T follicular helper cell (primary cell): ENCODE measurements around the gene ITPA.
A peak's percentile ranks its signal among the peaks of the same experiment; 100 is the strongest.

ENCODE experiments used
- DNase-seq: peaks from one replicate; pipeline ENCODE4 v3.0.0-alpha.2; 2020; ENCODE audit warnings: low read depth
- total RNA-seq, 2 experiments: gene quantifications; one replicate each; lab custom pipeline; 2026; lab: John Stamatoyannopoulos, UW

Gene ITPA
- total RNA-seq: 34.6 to 70.0 reads per million in 2 experiments

- peak; percentile 26 for DNase-seq
Observed at GRCh38 chr20:3209257-3209945, at the start of gene ITPA. Gene ITPA, plus strand, starts transcription at chr20:3209498. Its CDS starts 54 bp downstream, at chr20:3209552.

- DNase-seq: no peak
Observed at GRCh38 chr20:3160418-3160817, 48.9 kb upstream of the ITPA start.

DNA sequence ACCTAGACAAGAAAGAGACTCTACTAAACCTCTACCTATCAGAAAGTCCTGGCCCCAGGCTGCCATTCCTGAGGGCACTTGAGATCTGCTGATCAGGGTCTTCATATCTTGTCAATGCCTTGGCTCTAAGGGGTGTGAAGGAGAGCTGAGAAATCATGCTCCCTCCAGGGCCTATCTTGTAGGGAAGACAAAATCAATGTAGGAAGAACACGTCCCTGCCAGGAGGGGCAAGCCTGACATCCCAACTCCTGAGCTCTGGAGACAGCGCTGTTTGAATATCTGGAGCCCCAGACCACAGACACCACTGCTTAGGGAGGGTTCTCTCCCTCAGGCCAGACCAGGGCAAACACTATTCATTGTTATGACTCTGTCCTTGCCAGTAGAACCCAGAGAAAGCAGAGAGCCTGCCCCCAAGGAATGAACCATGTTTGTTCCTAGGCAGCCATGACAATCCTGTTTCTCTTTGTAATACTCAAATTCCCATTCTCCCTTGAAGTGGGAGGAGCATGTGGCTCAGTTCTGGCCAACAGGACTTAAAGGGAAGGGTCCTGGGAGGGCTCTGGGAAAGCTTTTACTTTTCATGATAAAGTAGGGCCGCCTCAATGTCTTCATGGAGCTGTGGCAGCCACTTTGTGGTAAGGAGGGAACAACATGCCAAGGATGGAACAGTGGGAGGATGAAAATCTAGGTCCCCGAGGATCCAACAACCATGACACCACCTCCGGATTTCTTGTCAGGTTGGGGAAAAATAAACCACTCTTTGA lies 47.8 kb upstream of the ITPA start:
- DNase-seq: no peak

DNA sequence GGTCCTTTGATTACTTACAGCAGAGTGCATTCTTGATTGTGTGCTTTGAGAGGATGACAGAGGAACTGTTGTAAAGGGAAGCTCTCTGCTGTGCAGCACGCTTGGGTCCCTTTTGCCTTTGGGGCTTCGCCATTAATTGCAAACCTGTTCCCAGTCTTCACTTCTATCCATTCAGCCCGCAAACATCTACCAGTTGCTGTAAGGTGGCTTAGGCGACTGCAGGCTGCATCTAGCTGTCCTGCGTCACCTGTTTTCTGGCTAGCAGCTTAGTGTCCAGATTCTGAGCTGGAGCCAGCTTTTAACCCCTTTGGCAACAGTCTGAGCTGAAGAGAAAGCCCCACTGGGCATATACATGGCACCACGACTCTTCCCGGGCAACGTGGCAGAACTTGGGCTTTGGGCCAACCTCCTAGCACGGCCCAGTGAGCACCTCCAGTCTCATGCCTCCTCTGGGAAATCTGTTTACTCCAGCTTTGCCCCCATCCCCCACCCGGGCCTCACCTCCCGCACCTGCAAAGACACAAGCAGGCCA lies 47.2 kb upstream of the ITPA start:
- DNase-seq: no peak

GRCh38 chr20:3163099-3164042 lies 45.9 kb upstream of the ITPA start:
- DNase-seq: no peak

DNA sequence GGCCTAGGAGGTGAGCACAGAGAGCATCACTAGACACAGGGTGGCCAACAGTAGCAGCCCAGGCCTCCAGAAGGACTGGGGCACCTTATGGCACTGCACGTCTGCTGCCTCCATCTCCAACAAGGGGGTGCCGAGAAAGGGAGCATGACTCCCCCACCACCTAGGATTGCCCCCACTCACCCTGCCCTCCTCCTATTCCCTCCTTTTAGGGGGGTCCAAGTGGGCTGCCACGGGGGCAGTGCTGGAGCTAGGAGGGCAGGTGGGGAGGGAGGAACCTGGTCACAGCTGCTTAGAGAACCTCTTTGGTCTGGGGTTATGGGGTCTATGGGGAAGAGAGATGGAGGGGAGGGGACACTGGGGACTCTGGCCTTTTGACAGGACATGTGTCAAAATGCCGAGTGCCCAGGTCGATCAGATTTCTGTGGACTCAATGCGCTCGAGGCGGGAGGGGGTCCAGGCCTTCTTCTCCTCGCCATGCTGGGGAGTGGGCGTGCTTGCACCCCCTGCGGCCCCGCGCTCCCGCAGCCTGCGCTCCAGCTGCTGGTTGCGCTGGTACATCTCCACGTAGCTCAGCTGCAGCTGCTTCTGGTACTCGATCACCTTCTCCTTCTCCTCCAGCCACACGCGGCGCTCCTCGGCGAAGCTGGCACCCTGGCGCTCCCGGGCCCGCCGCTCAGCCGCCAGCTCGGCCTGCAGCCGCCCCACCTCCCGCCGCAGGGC lies 45.1 kb upstream of the ITPA start:
- DNase-seq: no peak

DNA sequence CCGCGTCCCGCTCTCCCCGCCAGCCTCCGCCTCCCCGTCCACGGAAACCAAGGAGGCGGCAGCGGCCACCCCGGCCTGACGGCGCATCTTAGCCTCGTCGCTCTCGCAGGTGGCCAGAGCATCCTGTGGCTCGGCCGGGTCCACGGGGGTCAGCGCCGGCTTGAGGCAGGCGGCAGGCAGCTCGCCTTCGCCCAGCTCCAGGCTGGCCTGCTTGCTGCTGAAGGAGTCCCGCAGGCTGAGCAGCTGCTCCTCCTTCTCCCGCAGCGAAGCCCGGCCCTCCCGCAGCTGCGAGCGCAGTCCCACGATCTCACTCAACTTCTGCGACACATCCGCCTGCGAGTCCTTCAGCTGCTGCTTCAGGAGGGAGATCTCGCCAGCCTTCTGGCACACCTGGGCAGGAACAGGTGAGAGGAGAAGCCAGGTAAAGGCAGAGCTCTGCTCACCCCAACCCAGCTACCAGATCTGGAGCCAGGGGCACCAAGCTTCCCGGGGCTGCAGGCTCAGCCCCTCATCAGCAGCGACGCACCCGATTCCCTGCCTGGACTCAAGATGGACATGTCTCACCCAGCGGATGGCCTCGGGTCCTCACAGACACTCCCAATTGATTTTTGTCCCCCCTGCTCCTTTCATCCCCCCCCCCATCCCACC lies 44.4 kb upstream of the ITPA start:
- no peak for DNase-seq

- DNase-seq: no peak
Observed at GRCh38 chr20:3165473-3166337, 43.6 kb upstream of the ITPA start.

DNA sequence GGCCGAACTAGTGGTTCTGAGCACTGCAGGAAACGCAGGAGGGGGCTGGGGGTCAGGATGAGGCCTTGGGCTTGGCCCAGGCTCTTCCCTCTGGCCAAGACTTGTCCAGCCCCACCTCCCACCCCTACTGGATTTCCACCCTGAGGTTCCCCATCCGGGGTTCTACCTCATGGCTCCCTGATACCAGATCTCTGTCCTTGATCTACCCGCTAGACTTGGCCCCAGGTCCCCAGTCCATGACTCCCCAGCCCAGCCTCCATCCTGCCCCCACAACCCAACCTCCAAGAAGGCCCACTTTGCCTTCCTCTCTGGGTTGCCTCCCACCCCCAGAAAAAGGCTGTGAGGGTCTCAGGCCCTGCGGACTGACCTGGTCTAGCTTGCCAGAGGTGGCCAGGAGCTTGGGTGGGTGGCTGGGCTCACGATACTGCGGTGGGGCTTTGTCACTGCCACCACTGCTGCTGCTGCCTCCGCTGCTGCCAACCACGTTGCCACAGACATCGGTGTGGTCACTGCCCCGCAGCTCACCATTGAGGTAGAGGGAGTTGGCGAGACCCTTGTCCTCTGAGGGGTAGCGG lies 42.9 kb upstream of the ITPA start:
- DNase-seq: no peak

GRCh38 chr20:3166913-3167342 lies 42.4 kb upstream of the ITPA start:
- DNase-seq: no peak

DNA sequence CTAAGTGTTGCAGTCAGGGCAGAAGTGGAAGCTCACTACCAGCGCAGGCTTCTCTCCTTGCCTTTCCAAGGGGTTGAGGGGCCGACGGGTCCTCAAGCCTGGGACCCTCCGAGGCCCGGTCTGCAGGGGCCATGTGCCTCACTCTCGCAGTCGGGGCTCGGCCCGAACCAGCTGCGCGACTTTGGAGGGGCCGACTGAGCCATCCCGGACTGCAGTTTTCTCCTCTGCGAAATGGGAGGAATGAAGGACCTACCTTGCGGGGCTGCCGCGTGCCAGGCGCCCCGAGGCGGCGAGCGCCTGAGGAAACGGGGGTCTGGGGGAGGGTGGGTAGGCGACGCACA lies 41.6 kb upstream of the ITPA start:
- DNase-seq: no peak

GRCh38 chr20:3168079-3168828 lies 41.0 kb upstream of the ITPA start:
- no peak for DNase-seq

- no peak for DNase-seq
Observed at GRCh38 chr20:3168829-3169590, 40.3 kb upstream of the ITPA start.

GRCh38 chr20:3171391-3172125 lies 37.7 kb upstream of the ITPA start:
- no peak for DNase-seq

GRCh38 chr20:3172126-3172932 lies 37.0 kb upstream of the ITPA start:
- DNase-seq: no peak

DNA sequence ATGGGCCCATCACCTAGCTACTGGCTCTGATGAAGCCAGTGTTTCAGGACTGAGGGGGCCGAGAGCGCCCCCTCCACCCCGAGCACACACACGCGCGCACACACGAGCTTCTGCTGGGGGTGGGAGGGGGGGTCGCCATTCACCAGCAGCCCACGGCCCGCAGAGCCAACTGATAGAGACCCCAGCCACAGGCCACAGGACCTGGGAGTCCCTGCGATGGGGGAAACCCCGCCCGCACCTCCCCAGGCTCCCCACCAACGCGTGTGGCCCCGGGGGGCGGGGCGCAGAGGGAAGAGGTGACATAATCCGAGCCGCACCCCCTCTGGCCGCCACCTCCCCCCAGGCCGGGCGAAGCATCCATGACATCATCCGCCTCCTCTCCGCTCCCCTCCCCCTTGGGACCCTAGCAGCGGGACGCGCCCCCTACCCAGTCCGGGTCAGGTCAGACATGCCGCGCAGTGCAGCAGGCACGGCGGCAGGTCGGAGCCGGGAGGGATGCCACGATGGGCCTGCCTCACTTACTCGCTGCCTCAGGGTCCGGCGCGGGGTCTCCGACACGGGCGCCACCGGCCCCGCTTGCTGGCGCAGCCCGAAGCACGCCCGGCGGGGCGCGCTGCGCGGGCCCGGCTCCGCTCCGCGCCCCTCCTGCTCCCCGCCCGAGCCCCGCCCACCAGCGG lies 36.2 kb upstream of the ITPA start, which contains the start of gene LZTS3:
Gene LZTS3, minus strand, starts transcription at position 617 of the 677 bp plus-strand sequence. CDS start 6,386 bp downstream, outside the sequence.
- peak; percentile 85 for DNase-seq
